Fibroblast of the aortic adventitia (primary cell): ENCODE results near the gene RTN3. TPM values are rescaled to one million over a fixed set of nuclear protein-coding genes. Genes with fewer than 3 reads are reported as not detected.
"Not testable (repeated sequence)": the region's sequence is repeated elsewhere in the genome, so short reads cannot be mapped to it uniquely, and the experiment has no call there.

ENCODE experiments used
- DNase-seq: peaks from one replicate; pipeline ENCODE4 v3.0.0-alpha.2; 2010; ENCODE audit warnings: low read depth
- H3K4me3 ChIP-seq: 2 replicates; pipeline ENCODE4 v1.5.1; 2011; ENCODE audit warnings: low read depth, mild to moderate bottlenecking, control low read depth, low read length, moderate library complexity
- total RNA-seq: library from RNA; depleted of rRNA; stranded (reverse); fragments of >200 nt; gene quantifications from 2 replicates; pipeline ENCODE4 v1.2.3, GENCODE V29; 2012; ENCODE audit warnings: low replicate concordance
- TF ChIP-seq, protein P1 (sequence below): IDR thresholded peaks from 2 replicates; pipeline ENCODE4 v1.5.1; 2011; ENCODE audit warnings: mild to moderate bottlenecking, low read length, control low read depth, inconsistent platforms; ENCODE audit not compliant: insufficient read depth

RTN3 gene
- total RNA-seq, 1 donor = 151 TPM

DNA sequence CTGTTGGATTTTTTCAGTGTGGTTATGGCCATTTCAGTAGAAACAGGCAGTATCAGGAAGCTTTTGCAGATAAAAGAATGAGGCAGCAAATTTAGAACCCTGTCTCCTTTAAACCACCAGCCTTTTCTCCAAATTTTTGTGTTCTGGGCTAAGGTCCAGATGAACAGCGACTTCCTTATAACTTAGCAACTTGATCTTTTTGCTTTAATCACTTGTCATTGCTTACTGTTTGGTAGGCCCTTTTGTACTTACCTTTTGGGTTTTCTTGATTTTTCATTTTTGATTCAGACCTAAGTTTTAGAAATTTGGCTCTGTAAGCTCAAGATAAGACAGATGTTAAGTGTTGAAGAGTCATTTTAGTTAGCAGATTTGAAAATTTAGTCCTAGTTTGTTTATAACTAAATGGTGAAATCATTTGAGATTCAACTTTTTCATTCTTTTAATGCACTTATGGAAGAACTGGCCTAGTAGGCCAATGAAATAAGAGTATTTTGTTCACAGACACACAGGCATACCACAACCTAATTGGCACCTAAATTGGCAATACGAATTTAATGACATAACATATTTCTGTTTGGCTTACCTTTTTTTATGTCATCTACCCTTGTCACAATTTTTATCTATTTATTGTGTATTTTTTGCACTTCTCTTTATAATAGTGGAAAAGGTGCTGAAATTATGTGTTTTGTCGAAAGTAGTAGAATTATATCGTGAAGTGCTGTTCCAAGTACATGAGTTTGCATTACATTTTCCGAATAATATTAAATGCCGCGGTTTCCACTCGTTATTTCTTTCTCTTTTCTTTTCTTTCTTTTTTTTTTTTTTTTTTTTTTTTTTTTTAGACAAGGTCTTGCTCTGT, 2.1 kb downstream of the RTN3 start:
- TF ChIP-seq, protein P1, sequence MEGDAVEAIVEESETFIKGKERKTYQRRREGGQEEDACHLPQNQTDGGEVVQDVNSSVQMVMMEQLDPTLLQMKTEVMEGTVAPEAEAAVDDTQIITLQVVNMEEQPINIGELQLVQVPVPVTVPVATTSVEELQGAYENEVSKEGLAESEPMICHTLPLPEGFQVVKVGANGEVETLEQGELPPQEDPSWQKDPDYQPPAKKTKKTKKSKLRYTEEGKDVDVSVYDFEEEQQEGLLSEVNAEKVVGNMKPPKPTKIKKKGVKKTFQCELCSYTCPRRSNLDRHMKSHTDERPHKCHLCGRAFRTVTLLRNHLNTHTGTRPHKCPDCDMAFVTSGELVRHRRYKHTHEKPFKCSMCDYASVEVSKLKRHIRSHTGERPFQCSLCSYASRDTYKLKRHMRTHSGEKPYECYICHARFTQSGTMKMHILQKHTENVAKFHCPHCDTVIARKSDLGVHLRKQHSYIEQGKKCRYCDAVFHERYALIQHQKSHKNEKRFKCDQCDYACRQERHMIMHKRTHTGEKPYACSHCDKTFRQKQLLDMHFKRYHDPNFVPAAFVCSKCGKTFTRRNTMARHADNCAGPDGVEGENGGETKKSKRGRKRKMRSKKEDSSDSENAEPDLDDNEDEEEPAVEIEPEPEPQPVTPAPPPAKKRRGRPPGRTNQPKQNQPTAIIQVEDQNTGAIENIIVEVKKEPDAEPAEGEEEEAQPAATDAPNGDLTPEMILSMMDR = no peak
- DNase-seq = peak; percentile 70
- H3K4me3 ChIP-seq = peak overlapping the region; percentile 96

DNA sequence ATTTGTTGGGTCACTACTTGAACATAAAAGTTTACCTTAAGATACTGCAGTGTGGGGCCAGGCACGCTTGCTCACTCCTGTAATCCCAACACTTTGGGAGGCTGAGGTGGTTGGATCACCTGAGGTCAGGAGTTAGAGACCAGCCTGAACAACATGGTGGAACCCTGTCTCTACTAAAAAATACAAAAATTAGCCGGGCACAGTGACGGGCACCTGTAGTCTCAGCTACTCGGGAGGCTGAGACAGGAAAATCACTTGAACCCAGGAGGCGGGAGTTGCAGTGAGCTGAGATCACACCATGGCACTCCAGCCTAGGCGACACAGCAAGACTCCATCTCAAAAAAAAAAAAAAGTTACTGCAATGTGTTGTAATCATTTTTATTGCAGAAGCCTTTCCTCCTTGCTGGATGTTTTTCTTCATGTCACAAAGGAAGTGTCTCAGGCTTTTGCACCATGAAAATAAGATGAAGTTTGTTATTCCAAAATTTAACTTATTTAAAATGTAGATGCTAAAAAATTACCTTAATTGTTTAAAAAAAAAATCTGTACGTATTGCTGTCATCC, 3.9 kb downstream of the RTN3 start:
- DNase-seq, H3K4me3 ChIP-seq: not testable (repeated sequence)

DNA sequence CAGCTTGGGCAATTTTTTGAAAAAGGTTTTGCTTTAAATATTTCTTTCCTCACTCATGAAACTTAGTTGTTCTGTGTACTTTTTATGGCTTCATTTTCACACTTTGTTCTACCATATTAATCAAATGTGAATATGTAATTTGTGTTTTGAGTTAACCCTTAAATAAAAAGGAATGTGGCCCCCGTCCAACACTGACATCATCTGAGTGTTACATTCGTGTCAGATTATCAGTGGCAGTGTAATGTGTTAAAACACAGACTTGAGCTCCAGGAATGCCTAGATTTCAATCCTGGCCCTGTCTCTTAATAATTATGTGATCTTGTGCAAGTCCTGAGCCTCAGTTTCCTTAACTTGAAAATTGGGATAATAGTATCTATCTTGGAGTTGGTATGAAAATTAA, 5.6 kb downstream of the RTN3 start:
- TF ChIP-seq, protein P1 = no peak
- DNase-seq = no peak
- H3K4me3 ChIP-seq = no peak overlapping the region

DNA sequence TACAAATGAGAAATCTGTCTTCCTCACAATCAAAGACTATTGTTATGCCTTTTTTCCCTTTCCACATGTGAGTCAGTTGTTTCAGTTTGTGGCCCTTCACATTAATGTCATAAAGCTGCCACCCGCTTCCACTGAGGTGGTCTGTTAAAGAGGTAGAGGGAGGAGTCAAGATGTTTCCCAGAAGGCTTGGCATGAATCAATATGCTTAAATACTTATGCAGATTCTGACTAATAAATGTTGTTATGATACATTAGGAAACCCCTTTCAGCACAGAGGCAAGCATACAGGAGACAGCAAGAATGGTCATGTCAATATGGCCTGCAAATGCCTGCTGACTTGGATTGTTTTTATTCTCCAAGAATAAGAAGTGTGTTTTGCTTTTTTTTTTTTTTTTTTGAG, 6.5 kb downstream of the RTN3 start:
- no peak for DNase-seq

DNA sequence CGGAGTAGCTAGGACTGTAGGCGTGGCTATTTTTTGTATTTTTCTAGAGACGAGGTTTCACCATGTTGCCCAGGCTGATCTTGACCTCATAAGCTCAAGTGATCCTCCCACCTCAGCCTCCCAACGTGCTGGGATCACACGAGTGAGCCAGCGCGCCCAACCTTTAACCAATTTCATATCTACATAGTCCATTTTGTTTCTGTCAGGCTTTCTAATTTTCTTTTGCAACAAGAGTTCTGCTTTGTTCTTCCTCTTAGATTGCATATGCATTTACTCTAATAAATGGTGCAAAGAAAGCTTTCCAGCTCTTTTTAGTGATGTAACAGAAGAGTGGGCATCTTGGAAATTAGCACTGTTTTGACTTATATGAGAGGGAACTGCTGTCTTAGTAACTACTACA, 13.3 kb downstream of the RTN3 start:
- DNase-seq = no peak
- no peak overlapping the region for H3K4me3 ChIP-seq
- TF ChIP-seq, protein P1 = no peak

More for the DNA sequence above, 6.5 kb downstream of the RTN3 start:
- H3K4me3 ChIP-seq = no peak overlapping the region
- TF ChIP-seq, protein P1 = no peak

DNA sequence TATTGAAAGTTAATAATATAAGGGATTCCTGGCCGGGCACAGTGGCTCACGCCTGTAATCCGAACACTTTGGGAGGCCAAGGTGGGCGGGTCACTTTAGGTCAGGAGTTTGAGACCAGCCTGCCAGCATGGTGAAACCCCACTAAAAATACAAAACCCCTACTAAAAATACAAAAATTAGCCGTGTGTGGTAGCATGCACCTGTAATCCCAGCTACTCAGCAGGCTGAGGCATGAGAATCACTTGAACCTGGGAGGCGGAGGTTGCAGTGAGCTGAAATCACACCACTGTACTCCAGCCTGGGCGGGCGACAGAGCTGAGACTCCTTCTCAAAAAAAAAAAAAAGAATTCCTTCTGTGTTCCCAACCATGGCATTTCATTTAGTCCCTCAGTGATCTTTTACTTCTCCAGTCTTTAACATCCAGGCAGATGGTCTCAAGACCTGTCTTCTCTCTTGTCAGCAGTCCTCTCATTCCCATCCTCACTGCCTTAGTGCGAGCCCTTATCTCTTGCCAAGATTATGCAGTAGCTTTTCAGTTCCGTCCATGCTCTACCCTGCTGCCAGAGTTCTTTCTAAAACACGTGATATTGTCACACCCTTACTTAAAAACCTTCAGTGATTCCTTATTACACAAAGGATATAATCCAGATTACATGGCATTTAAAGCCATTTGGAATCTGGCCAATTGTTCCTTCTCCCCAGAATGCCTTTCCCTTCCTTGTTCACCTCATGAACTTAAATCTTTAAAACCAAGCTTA, 17.9 kb downstream of the RTN3 start:
- TF ChIP-seq, protein P1 = no peak
- DNase-seq = no peak
- H3K4me3 ChIP-seq = no peak overlapping the region

DNA sequence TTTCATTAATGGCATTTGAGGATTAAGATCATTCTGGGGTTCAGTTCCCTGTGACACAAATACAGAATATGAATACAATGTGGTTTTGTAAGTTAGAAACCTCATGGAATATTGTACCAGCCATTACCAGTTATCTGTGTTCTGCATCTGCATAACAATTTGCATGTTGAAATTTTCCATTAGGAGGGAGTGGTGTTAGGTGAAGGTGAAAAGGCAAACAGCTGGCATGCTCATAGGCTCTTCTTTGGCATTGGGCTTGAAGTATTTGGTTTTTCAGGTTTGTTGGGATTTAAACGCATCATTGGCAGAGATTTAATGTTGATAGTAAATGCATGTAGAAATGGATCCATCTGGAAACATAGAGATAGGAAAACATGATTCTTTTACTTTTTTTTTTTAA, 18.6 kb downstream of the RTN3 start:
- TF ChIP-seq, protein P1 = no peak

More for the DNA sequence above, 18.6 kb downstream of the RTN3 start:
- DNase-seq = no peak
- no peak overlapping the region for H3K4me3 ChIP-seq
